Prostate gland (tissue), 2 donors: ENCODE results near the gene GPHA2. TPM values are rescaled to one million over a fixed set of nuclear protein-coding genes. Genes with fewer than 3 reads are reported as not detected.

Source experiments
- DNase-seq: peaks from one replicate; pipeline ENCODE4 v3.0.0-alpha.2; 2019; ENCODE audit warnings: low spot score
- H3K27ac ChIP-seq, 2 donors: fragments of 200-600 bp; sonication (generic); 2 replicates each; pipeline ENCODE4 v1.5.1; 2017 to 2019
- H3K27me3 ChIP-seq: fragments of 200-600 bp; sonication (generic); replicated peaks from 2 replicates; pipeline ENCODE4 v1.5.1; 2019; ENCODE audit not compliant: insufficient read depth
- H3K36me3 ChIP-seq, 2 donors: fragments of 200-600 bp; sonication (generic); 1 replicate in 1 of 2; 2 replicates in 1 of 2; pipeline versions ENCODE4 v1.5.1 to v1.8.1; 2017 to 2019
- H3K4me1 ChIP-seq: fragments of 200-600 bp; sonication (generic); replicated peaks from 2 replicates; pipeline ENCODE4 v1.5.1; 2019
- H3K4me3 ChIP-seq, 2 donors: fragments of 200-600 bp; sonication (generic); 2 replicates each; pipeline ENCODE4 v1.5.1; 2017 to 2019
- H3K9me3 ChIP-seq: fragments of 200-600 bp; sonication (generic); 2 replicates; pipeline ENCODE4 v1.5.1; 2017
- CTCF ChIP-seq, 4 experiments: fragments of 200-600 bp in 2 of 4; fragments of 450-650 bp in 2 of 4; sonication (generic) in 2 of 4; IDR thresholded peaks; 1 replicate in 3 of 4; 2 replicates in 1 of 4; pipeline ENCODE4 v1.5.1; 2016 to 2019; ENCODE audit warnings: antibody characterized with exemption in 4 of 4, mild to moderate bottlenecking in 2 of 4, moderate library complexity in 2 of 4
- POLR2A ChIP-seq: fragments of 450-650 bp; IDR thresholded peaks from one replicate; pipeline ENCODE4 v1.6.1; 2016; ENCODE audit warnings: antibody characterized with exemption, mild to moderate bottlenecking
- POLR2AphosphoS5 ChIP-seq: sonication (generic); formaldehyde crosslinking; IDR thresholded peaks from one replicate; pipeline ENCODE4 v1.6.1; 2017; ENCODE audit warnings: antibody characterized with exemption
- WGBS: methylation state at CpG from one replicate; pipeline ENCODE4 v1.1.5; 2018; 5-methylcytosine and 5-hydroxymethylcytosine counted together
- intact Hi-C: fragments of 100-400 bp; cut with DNase I; formaldehyde crosslinking; loops from one replicate; pipeline ENCODE4 v1.14.2; 2022
- total RNA-seq, 2 donors: library from RNA; depleted of rRNA; stranded (reverse); fragments of >200 nt; gene quantifications; one replicate each; pipeline ENCODE4 v1.1.0, GENCODE V29; 2016

GPHA2 gene
- total RNA-seq, 2 donors from 2014 or later, result not detected

DNA sequence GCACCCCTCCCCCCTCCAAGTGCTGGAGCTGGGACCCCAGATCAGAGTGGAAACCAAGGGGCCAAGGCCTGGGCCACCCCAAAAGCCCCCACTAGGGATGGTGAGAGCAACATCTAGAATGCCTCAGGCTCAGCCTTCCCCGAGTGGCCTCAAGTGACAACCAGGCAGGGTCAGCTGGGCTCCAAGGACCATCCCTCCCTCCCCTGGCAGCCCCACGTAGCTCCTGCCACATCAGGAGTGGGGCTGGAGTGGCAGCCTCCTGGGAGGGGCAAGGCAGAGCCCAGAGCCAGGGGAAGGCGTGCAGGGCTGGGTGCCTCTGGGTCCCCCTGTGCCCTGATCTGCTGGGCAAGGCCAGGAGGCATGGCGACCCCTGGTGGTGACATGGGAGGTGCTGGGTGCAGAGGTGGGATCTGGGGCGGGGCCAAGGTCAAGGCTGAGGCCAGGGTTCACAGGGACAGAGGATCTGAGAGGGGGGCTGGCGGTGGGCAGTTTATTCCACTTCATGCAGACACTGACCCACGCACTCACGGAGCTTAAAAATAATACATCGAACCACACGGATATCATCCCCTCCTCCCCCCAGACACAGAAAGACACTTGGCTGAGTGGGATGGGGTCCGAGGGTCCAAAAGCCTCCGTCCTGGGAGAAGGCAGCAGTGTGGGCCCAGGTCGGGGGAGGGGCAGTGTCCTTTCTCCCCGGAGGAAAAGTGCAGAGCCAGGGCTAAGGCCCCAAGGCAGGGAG is 41.5 kb downstream of the GPHA2 start:
- Histone ChIP-seq H3K36me3 (no peaks in the 10 kb centered on the region), H3K27ac (no peak overlapping the region), H3K4me1 (no peaks in the 10 kb centered on the region), H3K4me3 (no peak overlapping the region), H3K9me3 (no peaks in the 10 kb centered on the region), H3K27me3 (no peaks in the 10 kb centered on the region)
- intact Hi-C loops, result loop anchor here (1.0 kb wide), 1 partner anchor 47 kb away; no protein-coding TSS in a partner anchor
- 36% methylated on average over 14 of the region's 14 CpGs for WGBS
- peak; percentile 66 for DNase-seq
- no peak for TF ChIP-seq POLR2A
- TF ChIP-seq CTCF (IDR thresholded peaks at IDR 0.05), result peak; percentile 72 to 89 (median 79)

GRCh38 chr11:64893194-64894069 is 42.3 kb downstream of the GPHA2 start:
- Histone ChIP-seq H3K9me3 (no peaks in the 10 kb centered on the region), H3K27me3 (no peaks in the 10 kb centered on the region), H3K4me1 (no peaks in the 10 kb centered on the region), H3K4me3 (no peak overlapping the region), H3K36me3 (no peaks in the 10 kb centered on the region), H3K27ac (no peak overlapping the region)
- intact Hi-C loops, result loop anchor here (1.0 kb wide), 1 partner anchor 46 kb away; no protein-coding TSS in a partner anchor
- 71% methylated on average over 23 of the region's 25 CpGs for WGBS
- DNase-seq, result no peak
- TF ChIP-seq POLR2A (no peak), POLR2AphosphoS5 (no peak), CTCF (IDR thresholded peaks at IDR 0.05) (no peak)

DNA sequence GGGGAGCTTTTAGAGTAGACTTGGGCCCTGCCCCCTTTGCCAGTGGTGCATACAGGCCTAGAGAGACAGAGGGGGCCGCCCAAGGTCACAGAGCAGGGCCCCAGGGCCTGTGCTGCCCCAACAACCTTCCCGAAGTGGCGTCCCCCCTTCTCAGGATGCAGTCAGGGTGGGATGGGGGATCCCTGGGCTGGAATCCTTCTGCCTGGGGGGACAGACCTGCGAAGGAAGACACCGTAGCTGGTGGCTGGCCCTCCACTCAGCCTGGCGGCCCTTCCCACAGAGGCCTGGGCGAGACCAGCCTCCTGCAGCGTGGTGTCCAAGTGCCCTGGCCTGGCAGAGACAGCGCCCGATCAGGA is 42.9 kb downstream of the GPHA2 start:
- WGBS, result 88% methylated on average over 7 of the region's 10 CpGs
- Histone ChIP-seq H3K4me3 (no peak overlapping the region), H3K9me3 (no peaks in the 10 kb centered on the region), H3K36me3 (no peaks in the 10 kb centered on the region), H3K4me1 (no peaks in the 10 kb centered on the region), H3K27me3 (no peaks in the 10 kb centered on the region), H3K27ac (no peak overlapping the region)
- intact Hi-C loops, result no loop called here
- TF ChIP-seq POLR2A, result no peak
- TF ChIP-seq POLR2AphosphoS5, result no peak
- no peak for TF ChIP-seq CTCF (IDR thresholded peaks at IDR 0.05)
- no peak for DNase-seq

GRCh38 chr11:64892411-64892831 is 43.3 kb downstream of the GPHA2 start:
- DNase-seq, result no peak
- 79% methylated on average over 11 of the region's 11 CpGs for WGBS
- Histone ChIP-seq H3K9me3 (no peaks in the 10 kb centered on the region), H3K4me1 (no peaks in the 10 kb centered on the region), H3K27ac (no peak overlapping the region), H3K36me3 (no peaks in the 10 kb centered on the region), H3K4me3 (no peak overlapping the region), H3K27me3 (no peaks in the 10 kb centered on the region)
- intact Hi-C loops, result no loop called here
- TF ChIP-seq POLR2A, result no peak
- no peak for TF ChIP-seq POLR2AphosphoS5
- no peak for TF ChIP-seq CTCF (IDR thresholded peaks at IDR 0.05)
